Bronchial epithelial cell (primary cell): ENCODE results near the gene LRRN2. TPM values are rescaled to one million over a fixed set of nuclear protein-coding genes. Genes with fewer than 3 reads are reported as not detected.

Source experiments
- DNase-seq: peaks from one replicate; pipeline ENCODE4 v3.0.0-alpha.2; 2010; ENCODE audit warnings: low read depth
- FAIRE-seq: peaks from 2 replicates; lab custom pipeline; 2011; peaks lifted over from hg19 to GRCh38; lab: Jason Lieb, UNC
- H3K27me3 ChIP-seq: 2 replicates; pipeline ENCODE4 v1.5.1; 2011; ENCODE audit warnings: low read length; ENCODE audit not compliant: control insufficient read depth, insufficient read depth
- H3K36me3 ChIP-seq: 2 replicates; pipeline ENCODE4 v1.5.1; 2011; ENCODE audit warnings: low read length; ENCODE audit not compliant: control insufficient read depth, insufficient read depth
- H3K4me3 ChIP-seq: 2 replicates; pipeline ENCODE4 v1.5.1; 2011; ENCODE audit warnings: mild to moderate bottlenecking, low read depth, low read length, control low read depth
- total RNA-seq: library from RNA; depleted of rRNA; stranded (reverse); fragments of >200 nt; gene quantifications from 2 replicates; pipeline ENCODE4 v1.2.1, GENCODE V29; 2014
- TF ChIP-seq, protein P1 (sequence below): IDR thresholded peaks from 2 replicates; pipeline ENCODE4 v1.5.1; 2011; ENCODE audit warnings: mild to moderate bottlenecking, moderate library complexity, low read length, control low read depth, inconsistent platforms; ENCODE audit not compliant: insufficient read depth, severe bottlenecking

The LRRN2 gene
- total RNA-seq, 1 donor from 2014 or later, result not detected

DNA sequence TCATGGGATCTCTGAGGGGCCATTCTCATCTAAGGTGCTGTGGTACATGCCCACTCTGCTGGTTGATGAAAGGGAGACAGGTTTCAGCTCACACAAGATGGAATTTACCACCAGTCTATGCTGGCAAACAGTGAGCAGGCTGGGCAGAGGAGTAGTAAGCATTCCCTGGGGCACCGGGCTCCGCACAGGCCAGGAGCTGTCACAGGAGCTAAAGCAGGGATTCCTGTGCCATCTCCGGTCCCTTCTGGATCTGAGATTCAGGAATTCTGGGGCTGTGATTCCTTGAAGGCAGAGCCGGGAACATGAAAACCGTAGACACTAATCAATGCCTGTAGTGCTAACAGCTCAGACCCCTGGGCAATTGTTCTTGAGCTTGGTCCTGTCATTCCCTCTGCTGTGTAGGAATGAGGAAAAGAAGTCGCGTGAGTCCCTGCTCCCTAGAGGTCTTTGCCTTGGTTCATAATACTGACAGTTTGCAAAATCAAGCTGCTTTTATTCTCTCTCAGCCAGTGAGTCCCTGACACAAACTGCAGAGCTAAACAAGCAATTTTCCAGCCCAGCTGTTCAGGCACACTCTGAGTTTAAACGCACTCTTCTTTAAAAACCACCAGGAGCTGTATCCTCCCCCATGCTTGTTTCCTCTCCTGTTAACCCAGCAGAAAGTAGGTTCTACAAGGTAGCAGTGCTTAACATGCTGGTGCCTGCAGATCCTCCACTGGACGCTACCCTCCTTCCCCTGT, 116.8 kb downstream of the LRRN2 start:
- H3K36me3 ChIP-seq, result peaks cover 1% of the 10 kb centered on the region
- no peaks in the 10 kb centered on the region for H3K27me3 ChIP-seq
- no peak overlapping the region for H3K4me3 ChIP-seq
- TF ChIP-seq, protein P1, sequence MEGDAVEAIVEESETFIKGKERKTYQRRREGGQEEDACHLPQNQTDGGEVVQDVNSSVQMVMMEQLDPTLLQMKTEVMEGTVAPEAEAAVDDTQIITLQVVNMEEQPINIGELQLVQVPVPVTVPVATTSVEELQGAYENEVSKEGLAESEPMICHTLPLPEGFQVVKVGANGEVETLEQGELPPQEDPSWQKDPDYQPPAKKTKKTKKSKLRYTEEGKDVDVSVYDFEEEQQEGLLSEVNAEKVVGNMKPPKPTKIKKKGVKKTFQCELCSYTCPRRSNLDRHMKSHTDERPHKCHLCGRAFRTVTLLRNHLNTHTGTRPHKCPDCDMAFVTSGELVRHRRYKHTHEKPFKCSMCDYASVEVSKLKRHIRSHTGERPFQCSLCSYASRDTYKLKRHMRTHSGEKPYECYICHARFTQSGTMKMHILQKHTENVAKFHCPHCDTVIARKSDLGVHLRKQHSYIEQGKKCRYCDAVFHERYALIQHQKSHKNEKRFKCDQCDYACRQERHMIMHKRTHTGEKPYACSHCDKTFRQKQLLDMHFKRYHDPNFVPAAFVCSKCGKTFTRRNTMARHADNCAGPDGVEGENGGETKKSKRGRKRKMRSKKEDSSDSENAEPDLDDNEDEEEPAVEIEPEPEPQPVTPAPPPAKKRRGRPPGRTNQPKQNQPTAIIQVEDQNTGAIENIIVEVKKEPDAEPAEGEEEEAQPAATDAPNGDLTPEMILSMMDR, result no peak
- DNase-seq (no peak), FAIRE-seq (no peak)

Other genes starting within 250 kb of the LRRN2 start
- gene PIK3C2B, start 190.9 kb downstream of the LRRN2 start, total RNA-seq, result 2.1 and 8.4 TPM in 2 replicates
- 23.4 and 25.3 TPM in 2 replicates for gene MDM4, start 169.3 kb downstream of the LRRN2 start, total RNA-seq
- 0.53 and 1.0 TPM in 2 replicates for gene NFASC, start 185.1 kb upstream of the LRRN2 start, total RNA-seq